NCI-H2107 treated with DMSO at 0.1 percent for 48 hours (cell line): ENCODE results near the gene ZDHHC11.
"Not testable (repeated sequence)": the region's sequence is repeated elsewhere in the genome, so short reads cannot be mapped to it uniquely, and the experiment has no call there.

ENCODE experiments used
- DNase-seq: peaks from one replicate; lab custom pipeline; 2025; ENCODE audit not compliant: unreplicated experiment; lab: John Stamatoyannopoulos, UW

The ZDHHC11 gene

DNA sequence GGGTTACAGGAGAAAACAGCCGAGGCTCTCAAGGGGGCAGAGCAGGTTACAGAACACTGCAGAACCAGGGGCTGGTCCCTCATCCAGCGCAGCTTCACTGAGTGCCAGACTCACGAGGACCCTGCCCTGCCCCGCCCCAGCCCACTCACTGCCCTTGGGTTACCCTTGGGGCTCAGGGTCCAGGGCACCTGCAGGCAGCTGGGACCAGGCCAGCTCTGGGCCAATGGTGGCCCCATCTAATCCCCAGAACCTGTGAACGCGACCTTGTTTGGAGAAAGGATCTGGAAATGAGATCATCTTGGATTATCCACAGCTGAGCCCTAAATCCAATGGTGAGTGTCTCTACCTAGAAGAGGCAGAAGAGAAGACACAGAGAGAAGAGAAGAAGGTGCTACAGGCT lies 72.4 kb downstream of the ZDHHC11 start:
- not testable (repeated sequence) for DNase-seq

DNA sequence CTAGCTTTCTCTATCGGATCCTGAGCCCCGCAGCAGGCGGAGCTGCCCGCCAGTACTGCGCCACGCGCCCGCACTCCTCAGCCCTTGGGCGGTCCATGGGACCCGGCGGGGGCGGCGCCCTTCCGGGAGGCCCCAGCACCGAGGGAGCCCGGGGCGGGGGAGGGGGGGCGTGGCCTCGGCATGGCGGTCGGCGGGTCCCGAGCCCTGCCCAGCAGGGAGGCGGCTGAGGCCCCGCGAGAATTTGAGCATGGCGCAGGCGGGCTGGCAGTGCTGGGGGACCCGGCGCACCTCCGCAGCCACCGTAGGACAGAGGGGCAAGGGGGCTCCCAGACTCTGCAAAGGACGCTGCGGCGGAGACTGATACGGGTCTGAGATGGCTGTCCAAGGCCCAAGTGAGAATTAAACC lies 73.0 kb downstream of the ZDHHC11 start:
- no peak for DNase-seq

DNA sequence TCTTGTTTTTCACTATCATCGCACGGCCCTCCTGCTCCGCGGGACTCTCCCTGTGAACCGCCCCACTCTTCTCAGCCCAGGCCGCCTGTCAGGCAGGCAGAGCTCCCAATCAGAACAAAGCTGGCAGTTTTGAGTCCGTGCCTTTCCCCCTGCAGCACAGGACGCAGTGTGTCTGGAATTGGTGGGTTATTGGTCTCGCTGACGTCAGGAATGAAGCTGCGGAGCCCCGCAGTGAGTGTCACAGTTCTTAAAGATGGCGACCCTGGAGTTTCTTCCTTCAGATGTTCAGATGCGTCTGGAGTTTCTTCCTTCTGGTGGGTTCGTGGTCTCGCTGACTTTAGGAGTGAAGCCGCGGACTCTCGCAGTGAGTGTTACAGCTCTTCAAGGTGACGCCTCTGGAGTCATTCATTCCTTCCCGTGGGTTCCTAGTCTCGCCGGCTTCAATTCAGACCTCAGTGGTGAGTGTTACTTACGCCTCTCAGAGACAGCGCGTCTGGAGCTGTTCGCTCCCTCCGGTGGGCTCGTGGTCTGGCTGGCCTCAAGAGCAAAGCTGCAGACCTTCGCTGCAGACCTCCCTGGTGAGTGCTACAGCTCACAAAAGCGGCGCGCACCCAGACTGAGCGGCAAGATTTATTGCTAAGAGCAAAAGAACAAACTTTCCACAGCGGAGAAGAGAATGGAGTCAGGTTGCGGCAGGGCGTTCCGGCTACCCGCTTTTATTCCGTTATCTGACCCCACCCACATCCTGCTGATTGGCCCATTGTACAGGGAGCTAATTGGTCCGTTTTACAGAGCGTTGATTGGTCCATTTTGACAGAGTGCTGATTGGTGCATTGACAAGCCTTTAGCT lies 73.7 kb downstream of the ZDHHC11 start:
- DNase-seq, result no peak

DNA sequence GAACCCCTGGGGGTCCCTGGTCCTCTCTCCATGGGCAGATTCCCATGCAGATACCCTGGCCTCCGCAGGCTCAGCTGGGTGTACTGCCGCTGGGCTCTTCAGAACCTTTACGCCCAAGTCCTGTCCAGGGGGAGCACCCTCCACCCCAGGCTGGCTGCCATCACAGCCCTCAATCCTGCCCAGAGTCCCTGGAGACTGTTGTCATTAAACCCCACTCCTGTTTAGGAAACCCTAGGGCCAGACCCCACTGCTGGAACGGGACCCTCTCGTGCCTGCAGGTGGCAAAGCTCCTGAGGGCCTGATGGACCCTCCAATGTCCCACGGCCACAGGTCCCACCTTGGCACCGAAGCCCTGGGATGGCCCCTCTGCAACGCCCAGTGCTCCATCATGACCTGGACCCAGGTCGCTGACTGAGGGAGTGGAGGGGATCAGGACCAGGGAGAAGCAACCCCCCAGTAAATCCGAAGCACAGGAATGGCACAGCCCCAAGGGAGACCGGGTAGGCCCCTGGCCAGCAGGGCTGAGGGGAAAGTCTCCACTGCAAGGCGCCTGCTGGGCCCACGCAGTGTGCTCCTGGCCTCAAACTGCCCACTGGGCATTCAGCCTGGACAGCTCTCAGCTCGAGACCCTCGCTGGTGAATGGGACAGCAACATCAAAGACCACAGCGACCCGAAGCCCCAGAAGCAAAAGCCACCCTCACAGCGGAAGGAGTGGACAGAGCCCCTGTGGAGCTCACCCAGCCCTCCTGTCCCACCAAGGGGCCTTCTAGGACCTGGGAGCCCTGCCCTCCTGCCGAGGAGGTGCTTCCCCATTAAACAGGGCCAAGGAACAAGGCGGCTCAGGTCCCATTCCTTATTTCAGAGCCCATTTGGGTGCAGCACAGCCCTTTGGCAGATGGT lies 74.6 kb downstream of the ZDHHC11 start:
- no peak for DNase-seq

DNA sequence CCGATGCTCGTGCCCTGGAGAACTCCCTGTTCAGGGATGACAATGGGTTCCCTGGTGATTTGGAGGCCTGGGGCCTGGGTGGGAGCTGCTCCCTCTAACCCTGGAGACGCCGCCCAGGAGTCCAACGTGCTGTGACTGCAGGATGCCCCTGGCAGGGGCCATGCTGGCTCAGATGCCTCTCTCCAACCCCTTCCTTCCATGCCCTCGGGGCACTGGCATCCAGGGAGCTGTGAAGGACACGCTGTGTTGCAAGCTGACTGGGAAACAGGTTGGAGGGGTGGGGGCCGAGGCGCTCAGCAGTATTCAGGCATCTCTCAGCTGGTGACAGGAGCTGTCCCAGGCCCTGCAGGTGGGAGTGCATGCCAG lies 75.2 kb downstream of the ZDHHC11 start:
- DNase-seq, result not testable (repeated sequence)

DNA sequence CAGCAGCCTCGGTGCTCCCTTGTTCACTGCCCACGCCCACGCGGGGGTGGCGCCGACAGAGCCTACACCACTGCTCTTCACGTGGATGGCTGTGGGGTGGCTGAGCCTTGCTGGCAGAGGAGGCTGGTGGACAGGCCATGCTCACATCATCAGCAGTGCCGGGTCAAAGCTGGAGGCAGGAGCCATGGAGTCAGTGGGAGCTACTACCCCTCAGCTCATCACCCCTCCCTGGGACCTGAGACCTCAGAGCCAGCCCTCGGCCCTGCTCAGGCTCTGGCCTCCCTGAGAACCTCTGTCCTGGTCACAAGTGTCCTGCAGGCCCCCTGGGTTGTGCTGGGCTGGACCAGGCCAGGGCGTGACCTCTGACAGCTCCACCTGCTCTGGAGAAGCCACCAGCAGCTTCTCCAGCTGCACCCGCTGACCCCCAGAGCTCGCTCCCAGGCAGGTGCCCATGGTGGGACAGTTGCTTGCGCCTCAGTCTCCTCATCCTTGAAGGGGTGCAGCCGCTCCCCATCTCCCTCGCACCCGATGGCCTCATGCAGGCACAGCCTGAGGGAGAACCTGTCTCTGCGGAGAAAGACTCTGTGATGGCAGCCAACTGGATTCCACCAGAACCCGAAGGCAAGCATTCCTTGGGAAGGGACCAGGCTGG lies 75.8 kb downstream of the ZDHHC11 start:
- DNase-seq, result not testable (repeated sequence)

DNA sequence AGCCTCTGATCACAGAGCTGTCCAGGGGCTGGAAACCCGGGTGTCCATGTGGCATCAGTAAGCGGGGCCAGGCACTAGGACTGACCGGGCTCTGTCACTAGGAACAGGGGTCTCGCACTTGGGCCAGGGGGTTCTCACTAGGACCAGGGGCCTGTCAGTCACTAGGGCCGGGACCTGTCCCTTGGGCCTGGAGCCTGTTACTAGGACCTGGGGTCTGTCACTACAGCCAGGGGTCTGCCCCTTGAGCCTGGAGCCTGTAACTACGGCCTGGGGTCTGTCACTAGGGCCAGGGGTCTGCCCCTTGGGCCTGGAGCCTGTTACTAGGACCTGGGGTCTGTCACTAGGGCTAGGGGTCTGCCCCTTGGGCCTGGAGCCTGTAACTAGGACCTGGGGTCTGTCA lies 76.5 kb downstream of the ZDHHC11 start:
- not testable (repeated sequence) for DNase-seq

DNA sequence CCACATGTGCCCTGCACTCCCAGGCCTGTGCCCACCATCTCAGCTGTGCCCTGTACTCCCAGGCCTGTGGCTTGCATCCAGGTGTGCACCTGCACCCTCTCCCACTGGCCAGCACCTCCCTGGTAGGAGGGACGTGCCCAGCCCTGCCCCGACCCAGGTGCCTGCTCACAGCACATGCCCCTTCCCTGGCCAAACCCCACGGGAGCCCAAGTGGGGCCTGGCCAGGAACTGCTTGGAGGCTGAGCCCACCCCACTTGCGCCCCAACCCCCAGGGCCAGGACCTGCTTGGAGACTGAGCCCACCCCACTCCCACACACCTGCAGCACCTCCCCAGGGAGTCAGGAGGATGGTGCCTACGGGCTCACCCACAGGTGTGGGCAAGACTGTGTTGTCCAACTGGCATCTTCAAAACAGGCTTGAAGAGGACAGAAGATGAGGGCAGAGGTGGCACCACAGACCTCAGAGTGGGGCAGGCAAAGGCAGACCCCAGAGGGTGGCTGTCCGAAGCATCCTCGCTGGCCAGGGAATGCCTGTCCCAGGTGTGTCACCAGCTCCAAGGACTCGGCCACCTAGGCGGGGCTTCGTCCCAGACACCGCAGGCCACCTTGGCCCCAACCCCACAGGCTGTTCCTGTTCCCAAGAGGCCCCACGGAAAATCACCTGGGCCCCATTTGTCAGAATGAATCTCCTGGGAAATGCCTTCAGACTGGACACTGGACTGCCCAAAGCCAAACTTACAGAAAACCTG lies 77.1 kb downstream of the ZDHHC11 start:
- no peak for DNase-seq

DNA sequence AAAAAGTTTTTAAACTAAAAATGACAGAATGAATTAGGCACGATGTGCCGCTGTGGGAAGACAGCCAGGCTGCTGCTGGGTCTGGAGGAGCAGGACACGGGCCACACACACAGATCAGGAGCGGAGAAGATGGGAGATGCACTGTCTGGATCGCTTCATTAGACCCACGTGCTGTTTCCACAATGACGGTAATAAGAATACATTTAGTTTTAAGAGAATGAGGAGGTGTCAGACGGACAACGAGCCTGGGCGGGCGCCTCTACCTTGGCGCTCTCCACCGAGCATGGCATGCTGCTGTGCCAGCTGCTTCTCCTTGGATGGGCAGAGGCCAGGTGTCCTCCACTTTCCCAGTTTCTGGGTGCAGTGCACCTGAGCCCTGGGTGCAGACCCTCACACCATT lies 77.9 kb downstream of the ZDHHC11 start:
- not testable (repeated sequence) for DNase-seq

DNA sequence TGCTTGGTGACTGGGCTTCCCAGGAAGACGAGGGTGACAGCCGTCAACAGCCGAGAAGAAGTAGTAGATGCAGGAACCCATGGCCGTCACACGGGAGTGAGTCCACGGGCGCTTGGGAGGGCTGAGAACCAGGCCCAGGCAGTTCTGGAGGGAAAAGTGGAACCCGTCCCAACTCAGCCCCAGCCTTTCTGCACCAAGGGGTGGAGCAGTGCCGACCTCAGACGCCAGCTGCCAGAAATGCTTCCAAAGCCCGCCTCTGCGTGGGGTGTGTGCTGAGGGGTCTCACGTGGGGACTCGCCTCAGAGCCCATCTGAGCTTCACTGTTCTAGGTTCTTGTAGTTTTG lies 78.3 kb downstream of the ZDHHC11 start:
- not testable (repeated sequence) for DNase-seq

DNA sequence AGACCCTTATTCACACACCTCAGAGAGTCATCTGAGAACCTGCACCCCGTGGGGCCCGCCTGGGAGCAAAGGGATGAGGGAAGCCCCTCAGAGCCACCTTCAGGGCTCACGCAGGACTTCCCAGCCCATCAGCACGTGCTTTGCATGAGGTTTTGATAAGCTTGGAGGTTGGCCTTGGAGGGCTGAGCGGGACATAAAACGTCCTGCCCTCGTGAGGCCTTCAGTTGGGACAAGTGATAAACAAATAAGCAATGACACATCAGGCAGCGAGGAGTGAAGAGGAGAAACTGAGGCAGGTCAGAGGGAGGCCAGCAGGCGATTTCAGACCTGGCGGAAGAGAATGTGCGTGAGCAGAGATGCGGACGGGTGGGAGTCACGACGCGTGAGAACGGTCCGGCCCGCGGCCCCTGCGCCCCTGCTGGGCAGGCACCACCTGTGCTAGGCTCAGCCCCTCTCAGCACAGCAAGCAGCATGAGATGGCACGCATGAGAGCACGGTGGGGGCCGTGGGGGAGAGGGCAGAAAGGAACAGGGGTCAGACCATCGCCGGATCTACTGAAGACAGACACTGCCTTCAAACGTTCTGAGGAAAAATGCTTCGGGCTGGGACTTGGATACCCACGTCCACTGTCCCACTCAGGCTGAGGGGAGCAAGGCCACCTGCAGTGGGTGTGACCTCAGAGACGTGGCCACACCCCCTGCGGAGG lies 78.8 kb downstream of the ZDHHC11 start:
- DNase-seq, result not testable (repeated sequence)

DNA sequence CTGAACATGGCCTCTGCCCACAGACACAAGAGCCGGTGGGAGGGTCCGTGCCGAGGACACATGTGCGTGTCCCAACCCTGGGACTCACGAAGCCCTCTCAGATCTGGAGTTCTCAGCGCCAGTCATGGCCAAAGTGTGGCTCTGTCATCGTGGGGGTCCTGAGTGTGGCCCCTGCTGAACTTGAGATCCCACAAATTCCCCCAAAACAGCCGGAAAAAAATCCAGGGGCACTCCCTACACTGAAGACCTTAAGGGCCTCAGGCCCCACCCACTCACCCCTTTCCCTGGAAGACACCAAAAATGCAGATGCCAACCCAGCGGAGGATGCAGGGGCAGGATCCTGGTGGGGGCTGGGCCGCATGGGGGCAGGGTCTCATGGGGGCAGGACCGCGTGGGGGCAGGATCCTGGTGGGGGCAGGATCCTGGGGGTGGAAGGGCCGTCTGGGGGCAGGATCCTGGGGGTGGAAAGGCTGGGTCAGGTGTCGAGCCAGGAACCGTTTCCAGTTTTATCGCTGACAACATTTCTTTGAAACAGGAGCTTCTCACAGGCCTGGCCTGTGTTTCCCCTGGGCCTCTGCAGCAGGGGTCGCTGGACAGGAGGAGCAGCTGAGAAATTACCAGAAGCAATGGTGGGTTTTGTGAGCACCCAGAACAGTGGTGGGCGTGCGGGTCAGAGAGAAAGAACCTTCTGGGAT lies 79.6 kb downstream of the ZDHHC11 start:
- not testable (repeated sequence) for DNase-seq

DNA sequence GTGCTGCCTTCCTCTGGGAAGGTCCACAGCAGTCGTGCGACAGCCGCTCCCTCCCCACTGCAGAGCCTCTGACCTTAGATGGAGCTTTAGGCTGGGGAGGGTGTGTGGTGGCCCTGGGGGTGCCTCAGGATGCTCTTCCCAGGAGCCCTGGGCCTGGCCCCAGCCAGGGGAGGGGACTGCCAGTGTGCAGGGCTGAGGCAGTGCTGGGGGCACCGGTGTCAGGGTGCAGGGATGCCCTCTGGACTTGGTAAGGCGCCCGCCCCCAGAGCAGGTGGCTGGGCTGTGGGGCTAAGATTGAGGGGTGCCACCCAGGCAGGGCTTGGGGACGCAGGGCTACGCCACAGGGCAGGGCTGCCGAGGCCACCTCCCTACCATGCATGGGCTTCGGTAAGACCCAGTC lies 80.2 kb downstream of the ZDHHC11 start:
- DNase-seq, result not testable (repeated sequence)

DNA sequence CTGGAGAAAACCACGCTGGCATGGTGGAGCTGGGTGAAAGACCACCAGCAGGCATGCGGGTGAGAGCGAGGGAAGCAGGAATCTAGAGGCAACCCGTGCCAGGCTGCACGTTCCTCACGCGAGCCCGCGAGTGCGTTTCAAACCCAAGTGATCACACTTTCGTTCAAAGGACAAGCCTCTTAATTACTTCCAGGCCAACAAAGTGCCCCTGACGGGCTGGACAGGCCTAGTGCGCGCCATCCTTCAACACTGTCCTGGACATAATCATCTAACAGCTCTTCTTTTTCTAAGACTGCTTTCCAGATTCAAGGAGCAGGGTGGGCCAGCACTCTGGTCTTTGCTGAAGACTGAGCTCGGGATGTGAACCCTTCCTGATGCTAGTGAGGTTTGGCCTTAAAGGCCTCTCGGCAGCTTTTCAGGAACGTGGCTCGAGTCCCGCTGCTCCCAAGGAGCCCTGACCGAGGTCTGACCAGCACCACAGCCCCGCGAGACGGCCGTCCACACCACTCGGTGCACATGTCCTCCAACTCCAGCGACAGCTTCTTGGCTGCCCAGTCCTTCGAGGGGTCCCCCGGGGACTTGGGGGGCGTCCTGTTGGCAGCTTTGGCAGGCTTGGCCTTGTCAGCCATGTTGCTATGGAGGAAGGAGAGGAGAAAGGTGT lies 81.2 kb downstream of the ZDHHC11 start:
- not testable (repeated sequence) for DNase-seq

DNA sequence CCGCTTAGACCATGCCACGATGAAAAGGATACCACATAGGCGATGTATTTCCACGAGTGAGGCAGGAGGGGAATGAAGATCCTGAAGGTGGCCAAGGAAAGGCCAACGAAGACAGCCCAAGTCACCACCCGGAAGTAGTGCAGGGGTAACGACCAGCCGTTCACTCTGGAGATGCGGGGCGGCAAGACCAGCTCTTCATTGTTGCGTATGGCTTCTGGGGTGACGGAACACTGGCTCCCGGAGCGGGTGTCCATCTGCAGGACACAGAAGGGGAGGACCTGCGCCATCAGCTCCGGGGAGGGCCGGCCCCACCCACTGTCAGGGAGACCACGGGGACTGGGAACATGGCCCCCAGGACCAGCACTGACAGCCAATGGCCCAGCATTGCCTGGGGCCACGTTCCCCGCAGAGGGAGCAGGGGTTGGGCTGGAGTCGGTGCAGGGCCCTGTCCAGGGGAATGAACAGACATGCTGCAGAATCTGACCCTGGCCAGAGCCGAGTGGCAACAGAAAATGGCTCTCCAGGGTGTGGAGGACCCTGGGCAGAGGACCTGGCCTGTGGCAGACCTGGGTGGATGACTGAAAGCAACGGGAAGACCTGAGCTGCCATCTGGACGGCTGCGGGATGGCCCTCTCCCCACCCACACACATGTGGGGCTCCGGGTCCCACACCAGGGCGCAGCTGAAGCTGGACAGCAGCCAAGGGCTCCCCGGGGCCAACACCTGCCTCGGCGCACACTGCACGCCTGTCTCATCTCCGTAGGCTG lies 83.9 kb downstream of the ZDHHC11 start:
- DNase-seq, result no peak

DNA sequence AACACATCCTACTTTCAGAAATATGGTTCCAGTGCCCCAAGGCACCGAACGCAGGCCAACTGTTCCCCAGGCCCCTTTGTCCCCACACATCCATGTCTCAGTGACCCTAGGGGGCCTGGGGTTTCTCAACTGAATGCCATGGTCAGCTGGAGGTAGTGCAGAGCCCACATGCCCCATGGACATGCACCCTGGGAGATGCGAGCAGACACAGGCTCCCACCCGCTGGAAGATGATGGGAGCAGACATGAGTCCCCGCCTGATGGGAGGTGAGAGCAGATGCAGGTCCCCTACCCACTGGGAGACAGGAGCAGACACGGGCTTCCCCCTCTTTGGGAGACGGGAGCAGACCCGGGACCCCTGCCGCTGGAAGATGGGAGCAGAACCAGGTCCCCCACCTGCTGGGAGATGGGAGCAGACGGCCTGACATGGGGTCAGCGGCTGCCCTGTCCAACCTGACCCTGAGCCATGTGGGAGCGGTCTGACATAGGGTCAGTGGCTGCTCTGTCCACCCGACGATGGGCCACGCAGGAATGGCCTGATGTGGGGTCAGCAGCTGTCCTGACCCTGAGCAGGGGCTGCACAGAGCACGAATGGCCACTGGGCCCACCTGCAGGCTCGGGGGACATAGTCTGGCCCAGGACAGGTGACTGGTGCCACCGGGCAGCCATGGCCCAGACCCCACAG lies 84.7 kb downstream of the ZDHHC11 start:
- no peak for DNase-seq

DNA sequence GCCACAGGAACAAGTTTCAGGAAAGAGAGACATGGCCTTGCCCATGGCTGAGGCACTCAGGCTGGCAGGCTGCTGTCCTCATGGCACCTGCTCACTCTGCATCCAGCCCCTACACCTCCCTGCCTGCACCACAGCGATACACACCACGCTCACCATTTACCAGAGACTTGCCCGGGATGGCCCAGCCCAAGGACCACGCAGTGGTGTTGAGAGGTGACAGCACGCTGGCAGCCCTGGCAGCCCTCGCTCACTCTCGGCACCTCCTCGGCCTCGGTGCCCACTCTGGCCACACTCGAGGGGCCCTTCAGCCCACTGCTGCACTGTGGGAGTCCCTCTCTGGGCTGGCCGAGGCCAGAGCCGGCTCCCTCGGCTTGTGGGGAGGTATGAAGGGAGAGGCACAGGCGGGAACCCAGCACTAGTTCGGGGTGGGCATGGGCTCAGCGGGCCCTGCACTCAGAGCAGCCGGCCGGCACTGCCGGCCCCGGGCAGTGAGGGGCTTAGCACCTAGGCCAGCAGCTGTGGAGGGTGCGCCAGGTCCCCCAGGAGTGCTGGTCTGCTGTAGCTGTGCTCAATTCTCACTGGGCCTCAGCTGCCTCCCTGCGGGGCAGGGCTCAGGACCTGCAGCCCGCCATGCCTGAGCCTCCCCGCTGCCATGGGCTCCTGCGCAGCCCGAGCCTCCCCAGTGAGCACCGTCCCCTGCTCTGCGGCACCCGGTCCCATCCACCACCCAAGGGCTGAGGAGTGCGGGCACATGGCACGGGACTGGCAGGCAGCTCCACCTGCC lies 86.6 kb downstream of the ZDHHC11 start:
- no peak for DNase-seq
